A673 (cell line): Measurements from ENCODE around the gene UBL7.

ENCODE experiments used
- EZH2 ChIP-seq: fragments of 200-600 bp; sonication (generic); IDR thresholded peaks from 2 replicates; pipeline ENCODE4 v1.6.1; 2017; ENCODE audit warnings: borderline replicate concordance, low read depth, mild to moderate bottlenecking, mixed read lengths, antibody characterized with exemption, low read length; ENCODE audit not compliant: poor library complexity, severe bottlenecking
- TF ChIP-seq, protein P1 (sequence below): fragments of 300-800, 200-600 bp; sonication (generic); conservative IDR thresholded peaks from 2 replicates; pipeline ENCODE4 v1.5.1; 2017; ENCODE audit warnings: low read depth, mild to moderate bottlenecking, antibody characterized with exemption, low read length, moderate library complexity, mixed read lengths

DNA sequence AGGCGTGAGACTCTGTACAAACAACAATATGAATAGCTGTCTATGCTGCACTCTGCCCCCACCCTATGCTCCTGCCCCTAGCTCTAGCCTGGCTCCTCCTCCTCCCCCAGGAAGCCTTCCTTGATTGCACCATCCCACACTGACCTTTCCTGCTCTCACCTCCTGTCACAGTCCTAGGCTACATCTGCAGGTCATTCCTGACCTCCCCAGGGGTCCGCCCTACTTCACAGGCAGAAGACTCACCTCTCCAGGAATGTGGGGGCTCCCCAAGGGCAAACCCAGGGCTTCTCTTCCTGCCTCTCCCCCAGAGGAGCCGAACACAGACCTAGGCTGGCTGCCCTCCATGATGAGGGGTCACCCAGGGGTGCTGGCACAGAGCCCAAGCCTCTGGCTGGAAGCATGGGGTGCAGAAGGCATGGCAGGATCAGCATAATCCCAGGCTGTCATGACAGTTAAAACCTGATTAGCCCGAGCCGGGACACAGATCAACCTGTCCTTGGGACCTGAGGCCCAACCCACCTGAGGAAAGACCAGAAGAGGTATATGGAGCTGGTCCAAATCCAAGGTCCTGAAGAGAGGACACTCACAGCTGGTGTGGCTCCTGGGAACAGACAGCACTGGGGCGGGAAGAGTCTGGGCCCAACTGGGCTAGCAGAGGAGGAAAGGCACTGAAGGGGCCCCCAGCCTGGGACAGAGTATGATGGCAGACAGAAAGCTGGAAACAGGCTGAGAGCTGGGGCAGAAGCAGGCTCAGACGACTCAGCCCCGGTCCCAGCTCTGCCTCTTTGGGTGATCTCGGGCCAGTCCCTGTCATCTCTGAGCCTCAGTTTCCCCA is 33.1 kb downstream of the UBL7 start:
- TF ChIP-seq, protein P1, sequence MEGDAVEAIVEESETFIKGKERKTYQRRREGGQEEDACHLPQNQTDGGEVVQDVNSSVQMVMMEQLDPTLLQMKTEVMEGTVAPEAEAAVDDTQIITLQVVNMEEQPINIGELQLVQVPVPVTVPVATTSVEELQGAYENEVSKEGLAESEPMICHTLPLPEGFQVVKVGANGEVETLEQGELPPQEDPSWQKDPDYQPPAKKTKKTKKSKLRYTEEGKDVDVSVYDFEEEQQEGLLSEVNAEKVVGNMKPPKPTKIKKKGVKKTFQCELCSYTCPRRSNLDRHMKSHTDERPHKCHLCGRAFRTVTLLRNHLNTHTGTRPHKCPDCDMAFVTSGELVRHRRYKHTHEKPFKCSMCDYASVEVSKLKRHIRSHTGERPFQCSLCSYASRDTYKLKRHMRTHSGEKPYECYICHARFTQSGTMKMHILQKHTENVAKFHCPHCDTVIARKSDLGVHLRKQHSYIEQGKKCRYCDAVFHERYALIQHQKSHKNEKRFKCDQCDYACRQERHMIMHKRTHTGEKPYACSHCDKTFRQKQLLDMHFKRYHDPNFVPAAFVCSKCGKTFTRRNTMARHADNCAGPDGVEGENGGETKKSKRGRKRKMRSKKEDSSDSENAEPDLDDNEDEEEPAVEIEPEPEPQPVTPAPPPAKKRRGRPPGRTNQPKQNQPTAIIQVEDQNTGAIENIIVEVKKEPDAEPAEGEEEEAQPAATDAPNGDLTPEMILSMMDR = no peak
- TF ChIP-seq EZH2 = no peak
